GM12892 (cell line): ENCODE results near the gene ANKRD13D.

Experiments used
- POLR2A ChIP-seq: IDR thresholded peaks from 2 replicates; pipeline ENCODE4 v1.6.1; 2011; ENCODE audit warnings: low read depth, low read length, control low read depth
- POLR2AphosphoS5 ChIP-seq: IDR thresholded peaks from 2 replicates; pipeline ENCODE4 v1.6.1; 2011; ENCODE audit warnings: low read depth, low read length, control low read depth

- no peak for TF ChIP-seq POLR2A
- TF ChIP-seq POLR2AphosphoS5 = no peak
Measured at GRCh38 chr11:67271541-67272284, 17.4 kb upstream of the ANKRD13D start.
